Urinary bladder (tissue), 4 donors: ENCODE data around the gene PAFAH1B1. TPM values are rescaled to one million over a fixed set of nuclear protein-coding genes. Genes with fewer than 3 reads are reported as not detected.
"Not testable (repeated sequence)": the region's sequence is repeated elsewhere in the genome, so short reads cannot be mapped to it uniquely, and the experiment has no call there.

Experiments used
- DNase-seq: peaks from one replicate; pipeline ENCODE4 v3.0.0-alpha.2; 2015; ENCODE audit errors: extremely low spot score
- H3K27ac ChIP-seq: one replicate; pipeline ENCODE4 v1.5.1; 2013; ENCODE audit warnings: low read depth, mild to moderate bottlenecking, moderate library complexity
- H3K36me3 ChIP-seq: one replicate; pipeline ENCODE4 v1.6.1; 2013; ENCODE audit warnings: mild to moderate bottlenecking, moderate library complexity; ENCODE audit not compliant: insufficient read depth
- H3K4me1 ChIP-seq: one replicate; pipeline ENCODE4 v1.6.1; 2013; ENCODE audit warnings: mild to moderate bottlenecking, moderate library complexity; ENCODE audit not compliant: insufficient read depth
- H3K4me3 ChIP-seq: one replicate; pipeline ENCODE4 v1.5.1; 2013; ENCODE audit warnings: low read depth, low read length
- WGBS: extraction: QIAGEN DNeasy Blood & Tissue Kit; methylation state at CpG from one replicate; pipeline ENCODE4 v1.1.7; 2013; 5-methylcytosine and 5-hydroxymethylcytosine counted together
- polyA plus RNA-seq: library from polyadenylated mRNA; stranded (reverse); fragments of 200-250 nt; gene quantifications from one replicate; pipeline ENCODE4 v1.2.3, GENCODE V29; 2013
- total RNA-seq: library from RNA; depleted of rRNA; stranded (reverse); fragments of >200 nt; gene quantifications from one replicate; pipeline ENCODE4 v1.2.3, GENCODE V29; 2014
- donor health status: healthy with polysubstance abuse.
- donor health status: healthy.

PAFAH1B1 gene
- total and polyA plus RNA-seq, 2 donors, result 56.4 to 210 TPM

GRCh38 chr17:2571523-2572303, 21.7 kb upstream of the PAFAH1B1 start:
- 52% methylated on average over 4 of the region's 4 CpGs for WGBS
- H3K4me1 ChIP-seq, result no peaks in the 10 kb centered on the region
- DNase-seq, result no peak
- no peaks in the 10 kb centered on the region for H3K36me3 ChIP-seq
- no peak overlapping the region for H3K27ac ChIP-seq
- H3K4me3 ChIP-seq, result no peak overlapping the region

DNA sequence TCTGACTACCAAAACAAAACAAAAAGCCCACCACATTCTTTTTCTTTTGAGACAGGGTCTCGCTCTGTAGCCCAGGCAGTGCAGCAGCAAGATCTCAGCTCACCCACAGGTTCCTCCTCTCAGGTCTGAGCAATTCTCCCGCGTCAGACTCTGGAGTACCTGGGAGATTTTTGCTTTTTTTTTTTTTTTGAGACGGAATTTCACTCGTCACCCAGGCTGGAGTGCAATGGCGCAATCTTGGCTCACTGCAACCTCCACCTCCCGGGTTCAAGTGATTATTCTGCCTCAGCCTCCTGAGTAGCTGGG, 21.2 kb upstream of the PAFAH1B1 start:
- not testable (repeated sequence) for H3K27ac ChIP-seq, H3K4me3 ChIP-seq, H3K4me1 ChIP-seq, H3K36me3 ChIP-seq, DNase-seq
- WGBS, result 66% methylated on average over 7 of the region's 7 CpGs

GRCh38 chr17:2580151-2580550, 13.3 kb upstream of the PAFAH1B1 start:
- Histone ChIP-seq H3K27ac (no peak overlapping the region), H3K4me1 (no peaks in the 10 kb centered on the region), H3K36me3 (no peaks in the 10 kb centered on the region), H3K4me3 (no peak overlapping the region)
- DNase-seq, result no peak
- WGBS, result 32% methylated on average over 4 of the region's 4 CpGs

DNA sequence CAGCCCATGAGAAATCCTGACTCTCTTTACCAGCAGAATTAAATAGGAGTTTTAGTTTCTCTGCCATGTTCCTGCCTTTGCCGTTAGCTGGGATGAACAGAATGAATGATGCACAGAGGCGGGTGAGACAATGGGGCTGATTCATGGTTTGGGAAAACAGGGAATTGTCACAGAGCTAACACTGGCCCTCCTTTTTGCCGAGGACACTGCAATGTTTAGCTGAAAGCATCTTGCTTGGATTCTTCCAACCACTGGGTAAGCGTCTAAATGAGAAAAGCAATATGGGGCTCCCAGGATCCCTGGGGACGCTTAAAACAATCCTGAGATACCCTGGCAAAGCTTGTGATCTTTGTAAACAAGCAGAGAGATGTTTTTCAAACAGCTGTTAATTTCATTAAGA, 12.8 kb upstream of the PAFAH1B1 start:
- H3K27ac ChIP-seq, result no peak overlapping the region
- WGBS, result 31% methylated on average over 5 of the region's 5 CpGs
- H3K36me3 ChIP-seq, result no peaks in the 10 kb centered on the region
- H3K4me3 ChIP-seq, result no peak overlapping the region
- no peaks in the 10 kb centered on the region for H3K4me1 ChIP-seq
- no peak for DNase-seq

- 97% methylated on average over 18 of the region's 18 CpGs for WGBS
- H3K36me3 ChIP-seq, result no peaks in the 10 kb centered on the region
- H3K4me3 ChIP-seq, result no peak overlapping the region
- no peak overlapping the region for H3K27ac ChIP-seq
- no peaks in the 10 kb centered on the region for H3K4me1 ChIP-seq
- DNase-seq, result no peak
Measured at GRCh38 chr17:2582493-2582892, 11.0 kb upstream of the PAFAH1B1 start.

GRCh38 chr17:2591040-2591640, 2.3 kb upstream of the PAFAH1B1 start:
- H3K4me3 ChIP-seq, result no peak overlapping the region

DNA sequence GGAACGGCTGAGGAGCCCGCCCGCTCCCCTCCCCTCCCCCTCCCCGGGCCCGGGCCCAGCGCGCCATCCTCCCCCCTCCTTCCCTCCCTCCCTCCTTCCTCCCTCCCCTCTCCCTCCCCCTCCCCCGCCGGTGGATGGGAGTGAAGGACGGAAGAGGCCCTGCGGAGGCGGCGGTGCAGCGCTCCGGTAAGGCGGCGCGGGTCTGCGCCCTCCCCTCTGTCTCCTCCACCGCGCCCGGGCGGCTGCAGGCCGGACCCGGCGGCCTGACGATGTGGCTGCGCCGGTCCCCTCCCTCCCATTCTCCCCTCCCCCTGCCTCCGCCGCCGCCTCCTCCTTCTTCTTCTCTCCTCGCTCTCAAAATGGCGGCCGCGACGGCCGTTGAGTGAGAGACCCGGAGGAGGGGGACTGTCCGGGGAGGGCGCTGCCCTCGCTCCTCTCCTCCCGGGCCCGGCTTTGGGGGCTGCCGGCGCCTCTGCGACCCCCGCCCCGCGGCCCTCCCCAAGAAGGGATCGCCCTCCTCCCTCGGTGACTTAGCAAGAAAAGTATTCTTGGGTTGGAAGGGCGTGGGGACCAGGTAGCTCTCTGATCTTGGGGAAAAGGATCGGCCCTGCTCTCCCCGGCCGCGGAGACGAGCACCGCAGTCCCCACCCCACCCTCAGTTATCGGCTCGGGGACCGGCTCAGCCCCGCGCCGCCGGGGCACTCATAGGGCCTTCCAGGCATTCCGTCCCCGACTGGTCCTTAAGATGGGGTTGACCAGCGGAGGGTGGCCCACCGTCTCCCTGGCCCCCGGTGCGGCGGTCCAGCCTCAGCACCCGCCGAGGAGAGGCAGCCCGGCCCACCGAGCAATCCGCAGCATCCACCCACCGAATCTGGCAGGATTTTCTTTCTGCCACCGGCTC, 617 bp downstream of the PAFAH1B1 start:
- WGBS, result 2% methylated on average over 78 of the region's 80 CpGs
- peak overlapping the region; percentile 83 for H3K4me3 ChIP-seq
- no peaks in the 10 kb centered on the region for H3K4me1 ChIP-seq

More at GRCh38 chr17:2591040-2591640, 2.3 kb upstream of the PAFAH1B1 start:
- Histone ChIP-seq H3K4me1 (no peaks in the 10 kb centered on the region), H3K27ac (no peak overlapping the region), H3K36me3 (no peaks in the 10 kb centered on the region)
- WGBS, result 96% methylated on average over 16 of the region's 16 CpGs
- no peak for DNase-seq

GRCh38 chr17:2594722-2595599, 1.5 kb downstream of the PAFAH1B1 start:
- WGBS, result 2% methylated on average over 16 of the region's 16 CpGs
- Histone ChIP-seq H3K4me3 (peak overlapping the region; percentile 83), H3K36me3 (no peaks in the 10 kb centered on the region), H3K4me1 (no peaks in the 10 kb centered on the region), H3K27ac (no peak overlapping the region)
- DNase-seq, result no peak

More for the DNA sequence above, 617 bp downstream of the PAFAH1B1 start:
- Histone ChIP-seq H3K27ac (peak overlapping the region; percentile 99), H3K36me3 (no peaks in the 10 kb centered on the region)
- DNase-seq, result peak; percentile 29

GRCh38 chr17:2595716-2596115, 2.3 kb downstream of the PAFAH1B1 start:
- Histone ChIP-seq H3K4me3 (no peak overlapping the region), H3K36me3 (no peaks in the 10 kb centered on the region), H3K27ac (no peak overlapping the region), H3K4me1 (no peaks in the 10 kb centered on the region)
- 9% methylated on average over 4 of the region's 4 CpGs for WGBS
- no peak for DNase-seq

DNA sequence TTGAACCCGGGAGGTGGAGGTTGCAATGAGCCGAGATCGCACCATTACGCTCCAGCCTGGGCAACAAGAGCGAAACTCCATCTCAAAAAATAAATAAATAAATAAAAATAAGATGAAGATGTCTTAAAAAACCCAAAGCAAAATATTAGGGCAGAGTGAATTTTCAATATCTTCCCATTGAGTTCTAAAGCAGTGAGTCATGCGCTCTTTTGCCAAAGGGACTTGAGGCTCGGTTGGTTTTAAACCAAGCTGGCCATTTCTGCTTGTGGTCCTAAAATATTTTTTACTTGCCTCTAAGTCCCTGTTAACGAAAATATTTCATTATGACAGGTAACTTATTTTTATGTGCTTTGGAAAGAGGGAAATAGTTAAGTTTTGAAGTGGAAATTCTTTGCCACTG, 4.7 kb downstream of the PAFAH1B1 start:
- H3K4me1 ChIP-seq, result no peaks in the 10 kb centered on the region
- 78% methylated on average over 8 of the region's 8 CpGs for WGBS
- no peak overlapping the region for H3K4me3 ChIP-seq
- DNase-seq, result no peak
- no peak overlapping the region for H3K27ac ChIP-seq
- H3K36me3 ChIP-seq, result no peaks in the 10 kb centered on the region

GRCh38 chr17:2602597-2603017, 9.2 kb downstream of the PAFAH1B1 start:
- WGBS, result 29% methylated on average over 6 of the region's 6 CpGs
- H3K27ac ChIP-seq, result no peak overlapping the region
- no peaks in the 10 kb centered on the region for H3K4me1 ChIP-seq
- H3K36me3 ChIP-seq, result no peaks in the 10 kb centered on the region
- H3K4me3 ChIP-seq, result no peak overlapping the region
- no peak for DNase-seq

- no peaks in the 10 kb centered on the region for H3K36me3 ChIP-seq
- no peak overlapping the region for H3K4me3 ChIP-seq
- peaks cover 2% of the 10 kb centered on the region for H3K4me1 ChIP-seq
- no peak for DNase-seq
- no peak overlapping the region for H3K27ac ChIP-seq
- WGBS, result 75% methylated on average over 6 of the region's 6 CpGs
Measured at GRCh38 chr17:2608350-2608913, 15.0 kb downstream of the PAFAH1B1 start.

GRCh38 chr17:2609091-2609490, 15.6 kb downstream of the PAFAH1B1 start:
- Histone ChIP-seq H3K4me3 (no peak overlapping the region), H3K27ac (no peak overlapping the region), H3K36me3 (no peaks in the 10 kb centered on the region), H3K4me1 (peaks cover 2% of the 10 kb centered on the region)
- DNase-seq, result no peak
- 91% methylated on average over 7 of the region's 7 CpGs for WGBS
